ENCODE measurements around the gene DZIP1.

Gene DZIP1

GRCh38 chr13:95636853-95637252 is 7.7 kb downstream of the DZIP1 start:
- H3K4me3 ChIP-seq (ENCODE audit: low read depth, low read length) = no peak overlapping the region
- no peak for DNase-seq
- H3K79me1 ChIP-seq (ENCODE audit: low read length) = no peaks in the 10 kb centered on the region
- peaks cover 0 to 3% of the 10 kb centered on the region in 2 experiments for H3K4me1 ChIP-seq (ENCODE audit: control insufficient read depth in 1 of 2, insufficient read depth in 2 of 2, low read length in 2 of 2)
- no peak overlapping the region for H2BK12ac ChIP-seq (ENCODE audit: low read length)
- H2BK120ac ChIP-seq (ENCODE audit: insufficient read depth, low read length, poor library complexity) = no peak overlapping the region
- no peak overlapping the region for H4K12ac ChIP-seq (ENCODE audit: low read depth, low read length)
- H3K9me3 ChIP-seq (ENCODE audit: insufficient read depth, low read depth, low read length) = peaks cover 4% of the 10 kb centered on the region
- H3K23ac ChIP-seq (ENCODE audit: low read length) = no peak overlapping the region
- H3K27me3 ChIP-seq (ENCODE audit: insufficient read depth, low read length) = no peaks in the 10 kb centered on the region
- no peak overlapping the region for H2AK5ac ChIP-seq (ENCODE audit: low read length)
- no peak overlapping the region for H3K4ac ChIP-seq (ENCODE audit: low read depth, low read length)
- no peak overlapping the region for H3K14ac ChIP-seq (ENCODE audit: low read length)
- no peak overlapping the region for H3K9ac ChIP-seq (ENCODE audit: low read length)
- no peak overlapping the region for H3K4me2 ChIP-seq (ENCODE audit: low read length)
- no peak overlapping the region for H2BK5ac ChIP-seq (ENCODE audit: low read depth, low read length, poor library complexity)
- no peak overlapping the region for H3K27ac ChIP-seq (ENCODE audit: low read depth, low read length)
- no peak overlapping the region for H3K18ac ChIP-seq (ENCODE audit: low read length)
- H2AFZ ChIP-seq (ENCODE audit: insufficient read depth, low read length, poor library complexity) = no peak overlapping the region
- H4K8ac ChIP-seq (ENCODE audit: low read depth, low read length) = no peak overlapping the region
- H3K36me3 ChIP-seq (ENCODE audit: control insufficient read depth in 1 of 2, insufficient read depth in 2 of 2, low read length in 2 of 2) = peaks cover 18 to 28% of the 10 kb centered on the region in 2 experiments
- H4K91ac ChIP-seq (ENCODE audit: low read depth, low read length) = no peak overlapping the region
- H3K79me2 ChIP-seq (ENCODE audit: control insufficient read depth, insufficient read depth, low read length, poor library complexity) = no peaks in the 10 kb centered on the region

- no peak for DNase-seq
- Histone ChIP-seq H3K9ac (ENCODE audit: low read length) (no peak overlapping the region), H3K18ac (ENCODE audit: low read length) (no peak overlapping the region), H2BK120ac (ENCODE audit: insufficient read depth, low read length, poor library complexity) (no peak overlapping the region), H3K9me3 (ENCODE audit: insufficient read depth, low read depth, low read length) (no peaks in the 10 kb centered on the region), H3K4ac (ENCODE audit: low read depth, low read length) (no peak overlapping the region), H3K36me3 (ENCODE audit: control insufficient read depth in 1 of 2, insufficient read depth in 2 of 2, low read length in 2 of 2) (peaks cover 16 to 39% of the 10 kb centered on the region in 2 experiments), H2AFZ (ENCODE audit: insufficient read depth, low read length, poor library complexity) (no peak overlapping the region), H2BK12ac (ENCODE audit: low read length) (no peak overlapping the region), H4K91ac (ENCODE audit: low read depth, low read length) (no peak overlapping the region), H3K23ac (ENCODE audit: low read length) (no peak overlapping the region), H3K27me3 (ENCODE audit: insufficient read depth, low read length) (no peaks in the 10 kb centered on the region), H3K79me2 (ENCODE audit: control insufficient read depth, insufficient read depth, low read length, poor library complexity) (no peaks in the 10 kb centered on the region), H2AK5ac (ENCODE audit: low read length) (no peak overlapping the region), H4K8ac (ENCODE audit: low read depth, low read length) (no peak overlapping the region), H3K4me2 (ENCODE audit: low read length) (no peak overlapping the region), H3K4me3 (ENCODE audit: low read depth, low read length) (no peak overlapping the region), H3K79me1 (ENCODE audit: low read length) (no peaks in the 10 kb centered on the region), H2BK5ac (ENCODE audit: low read depth, low read length, poor library complexity) (no peak overlapping the region), H3K14ac (ENCODE audit: low read length) (no peak overlapping the region), H3K27ac (ENCODE audit: low read depth, low read length) (no peak overlapping the region), H4K12ac (ENCODE audit: low read depth, low read length) (no peak overlapping the region), H3K4me1 (ENCODE audit: control insufficient read depth in 1 of 2, insufficient read depth in 2 of 2, low read length in 2 of 2) (no peaks in the 10 kb centered on the region)
- no CpG with 5 or more reads among the region's 3 CpGs for WGBS (ENCODE audit: extremely low coverage, insufficient coverage, insufficient read length)
These were observed 13.9 kb downstream of the DZIP1 start for GRCh38 chr13:95630593-95630992.

GRCh38 chr13:95629071-95629470 is 15.4 kb downstream of the DZIP1 start:
- H3K79me2 ChIP-seq (ENCODE audit: control insufficient read depth, insufficient read depth, low read length, poor library complexity) = no peaks in the 10 kb centered on the region
- no peaks in the 10 kb centered on the region for H3K4me1 ChIP-seq (ENCODE audit: control insufficient read depth in 1 of 2, insufficient read depth in 2 of 2, low read length in 2 of 2)
- DNase-seq = no peak
- H2BK5ac ChIP-seq (ENCODE audit: low read depth, low read length, poor library complexity) = no peak overlapping the region
- H2BK12ac ChIP-seq (ENCODE audit: low read length) = no peak overlapping the region
- H3K4ac ChIP-seq (ENCODE audit: low read depth, low read length) = no peak overlapping the region
- H3K18ac ChIP-seq (ENCODE audit: low read length) = no peak overlapping the region
- no peaks in the 10 kb centered on the region for H3K9me3 ChIP-seq (ENCODE audit: insufficient read depth, low read depth, low read length)
- H3K14ac ChIP-seq (ENCODE audit: low read length) = no peak overlapping the region
- H3K79me1 ChIP-seq (ENCODE audit: low read length) = no peaks in the 10 kb centered on the region
- no peak overlapping the region for H3K23ac ChIP-seq (ENCODE audit: low read length)
- WGBS (ENCODE audit: extremely low coverage, insufficient coverage, insufficient read length) = no CpG with 5 or more reads among the region's 4 CpGs
- no peaks in the 10 kb centered on the region for H3K27me3 ChIP-seq (ENCODE audit: insufficient read depth, low read length)
- H3K4me2 ChIP-seq (ENCODE audit: low read length) = no peak overlapping the region
- no peak overlapping the region for H4K91ac ChIP-seq (ENCODE audit: low read depth, low read length)
- no peak overlapping the region for H3K4me3 ChIP-seq (ENCODE audit: low read depth, low read length)
- no peak overlapping the region for H3K27ac ChIP-seq (ENCODE audit: low read depth, low read length)
- H2AFZ ChIP-seq (ENCODE audit: insufficient read depth, low read length, poor library complexity) = no peak overlapping the region
- no peak overlapping the region for H4K8ac ChIP-seq (ENCODE audit: low read depth, low read length)
- H3K9ac ChIP-seq (ENCODE audit: low read length) = no peak overlapping the region
- no peak overlapping the region for H2BK120ac ChIP-seq (ENCODE audit: insufficient read depth, low read length, poor library complexity)
- no peak overlapping the region for H4K12ac ChIP-seq (ENCODE audit: low read depth, low read length)
- peaks cover 16 to 37% of the 10 kb centered on the region in 2 experiments for H3K36me3 ChIP-seq (ENCODE audit: control insufficient read depth in 1 of 2, insufficient read depth in 2 of 2, low read length in 2 of 2)
- no peak overlapping the region for H2AK5ac ChIP-seq (ENCODE audit: low read length)

GRCh38 chr13:95628488-95628887 is 16.0 kb downstream of the DZIP1 start:
- Histone ChIP-seq H3K36me3 (ENCODE audit: control insufficient read depth in 1 of 2, insufficient read depth in 2 of 2, low read length in 2 of 2) (peaks cover 17 to 38% of the 10 kb centered on the region in 2 experiments), H2BK5ac (ENCODE audit: low read depth, low read length, poor library complexity) (no peak overlapping the region), H3K4me1 (ENCODE audit: control insufficient read depth in 1 of 2, insufficient read depth in 2 of 2, low read length in 2 of 2) (no peaks in the 10 kb centered on the region), H3K23ac (ENCODE audit: low read length) (no peak overlapping the region), H3K79me1 (ENCODE audit: low read length) (no peaks in the 10 kb centered on the region), H3K4ac (ENCODE audit: low read depth, low read length) (no peak overlapping the region), H4K12ac (ENCODE audit: low read depth, low read length) (no peak overlapping the region), H2BK120ac (ENCODE audit: insufficient read depth, low read length, poor library complexity) (no peak overlapping the region), H3K4me2 (ENCODE audit: low read length) (no peak overlapping the region), H2AFZ (ENCODE audit: insufficient read depth, low read length, poor library complexity) (no peak overlapping the region), H4K8ac (ENCODE audit: low read depth, low read length) (no peak overlapping the region), H3K4me3 (ENCODE audit: low read depth, low read length) (no peak overlapping the region), H3K14ac (ENCODE audit: low read length) (no peak overlapping the region), H3K9ac (ENCODE audit: low read length) (no peak overlapping the region), H3K79me2 (ENCODE audit: control insufficient read depth, insufficient read depth, low read length, poor library complexity) (no peaks in the 10 kb centered on the region), H3K27me3 (ENCODE audit: insufficient read depth, low read length) (no peaks in the 10 kb centered on the region), H3K9me3 (ENCODE audit: insufficient read depth, low read depth, low read length) (no peaks in the 10 kb centered on the region), H3K18ac (ENCODE audit: low read length) (no peak overlapping the region), H3K27ac (ENCODE audit: low read depth, low read length) (no peak overlapping the region), H2BK12ac (ENCODE audit: low read length) (no peak overlapping the region), H4K91ac (ENCODE audit: low read depth, low read length) (no peak overlapping the region), H2AK5ac (ENCODE audit: low read length) (no peak overlapping the region)
- WGBS (ENCODE audit: extremely low coverage, insufficient coverage, insufficient read length) = no CpG with 5 or more reads among the region's 1 CpG
- DNase-seq = no peak

Data from trophoblast cell (in vitro differentiated cells and primary cell).